GM23248 (cell line): ENCODE data around the gene ADGRV1.

Experiments used
- EZH2 ChIP-seq: fragments of 200-600 bp; sonication (generic); IDR thresholded peaks from 2 replicates; pipeline ENCODE4 v1.6.1; 2018; ENCODE audit warnings: antibody characterized with exemption, mild to moderate bottlenecking; ENCODE audit not compliant: insufficient read depth, poor library complexity, severe bottlenecking
- EZH2phosphoT487 ChIP-seq: fragments of 200-600 bp; sonication (generic); IDR thresholded peaks from 2 replicates; pipeline ENCODE4 v1.6.1; 2018; ENCODE audit warnings: antibody characterized with exemption, moderate library complexity, mild to moderate bottlenecking, low read depth; ENCODE audit not compliant: insufficient read depth

DNA sequence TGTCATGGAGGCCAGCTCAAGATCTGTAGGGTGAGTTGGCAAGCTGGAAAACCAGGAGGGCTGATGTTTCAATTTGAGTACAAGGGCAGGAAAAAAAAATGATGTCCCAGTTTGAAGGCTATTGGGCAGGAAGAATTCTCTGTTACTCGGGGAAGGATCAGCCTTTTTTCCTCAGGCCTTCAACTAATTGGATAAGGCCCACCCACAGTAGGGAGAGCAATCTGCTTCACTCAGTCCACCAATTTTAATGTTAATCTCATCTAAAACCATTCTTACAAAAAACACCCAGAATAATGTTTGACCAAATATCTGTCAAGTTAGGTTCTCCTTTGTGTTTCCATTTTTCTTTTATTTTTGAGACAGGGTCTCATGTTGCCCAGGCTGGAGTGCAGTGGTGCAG lies 442.1 kb downstream of the ADGRV1 start:
- no peak for TF ChIP-seq EZH2
- TF ChIP-seq EZH2phosphoT487 = no peak
